ENCODE measurements around the gene SETDB1. TPM values are rescaled to one million over a fixed set of nuclear protein-coding genes. Genes with fewer than 3 reads are reported as not detected.

Gene SETDB1
- total and polyA plus RNA-seq, 2 of the 13 experiments (the other 11 are each of a cell fraction or from before 2014, with no cell fraction given): 33.1 to 34.6 TPM

- TF ChIP-seq PATZ1 (CRISPR knock-in tag; IDR thresholded peaks at IDR 0.05) (peak; percentile 77), BCL3 (CRISPR knock-in tag; IDR thresholded peaks at IDR 0.05) (peak; percentile 30; the same call in 1 of the 2 replicates), ZFP91 (CRISPR knock-in tag; IDR thresholded peaks at IDR 0.05; ENCODE audit: borderline replicate concordance) (peak; percentile 19; the same call in 1 of the 2 replicates), HDAC6 (IDR thresholded peaks at IDR 0.05; ENCODE audit: low read depth, low read length) (no peak), ZNF234 (CRISPR knock-in tag; conservative IDR thresholded peaks at IDR 0.05) (no peak), ATM (IDR thresholded peaks at IDR 0.05; ENCODE audit: borderline replicate concordance) (no peak), HOXA3 (CRISPR knock-in tag; IDR thresholded peaks at IDR 0.05) (peak; percentile 57; the same call in 1 of the 2 replicates), EP300 (IDR thresholded peaks at IDR 0.05; ENCODE audit: low read depth in 2 of 2, low read length in 2 of 2) (no peak), EP300 (CRISPR knock-in tag; IDR thresholded peaks at IDR 0.05; ENCODE audit: borderline replicate concordance) (0 out of 2 replicates have a peak, but pooled peaks have one; percentile 21), BCLAF1 (IDR thresholded peaks at IDR 0.05) (no peak), PCBP1 (IDR thresholded peaks at IDR 0.05; ENCODE audit: borderline replicate concordance, low read depth, low read length) (peak; percentile 68; the same call in 1 of the 2 replicates), HES4 (CRISPR knock-in tag; IDR thresholded peaks at IDR 0.05; ENCODE audit: borderline replicate concordance) (0 out of 2 replicates have a peak, but pooled peaks have one; percentile 17), TSC22D2 (CRISPR knock-in tag; IDR thresholded peaks at IDR 0.05; ENCODE audit: borderline replicate concordance) (0 out of 2 replicates have a peak, but pooled peaks have one; percentile 32), MXI1 (IDR thresholded peaks at IDR 0.05; ENCODE audit: borderline replicate concordance, low read depth, low read length) (peak; percentile 48; the same call in 1 of the 3 replicates), NCOA5 (CRISPR knock-in tag; IDR thresholded peaks at IDR 0.05) (no peak), TCF7 (IDR thresholded peaks at IDR 0.05; ENCODE audit: low read depth) (no peak), ZBTB7B (CRISPR knock-in tag; IDR thresholded peaks at IDR 0.05) (peak; percentile 82), FOXO4 (CRISPR knock-in tag; conservative IDR thresholded peaks at IDR 0.05) (no peak)
Observed at GRCh38 chr1:150974580-150975478, 48.7 kb downstream of the SETDB1 start, which contains the start of gene CERS2 (continued).
